ENCODE data around the gene PRDM16. TPM values are rescaled to one million over a fixed set of nuclear protein-coding genes. Genes with fewer than 3 reads are reported as not detected.

PRDM16 gene
- polyA plus RNA-seq, 1 donor (not counting 4 experiments of a cell fraction or from before 2014, with no cell fraction given) = 0.05 TPM

DNA sequence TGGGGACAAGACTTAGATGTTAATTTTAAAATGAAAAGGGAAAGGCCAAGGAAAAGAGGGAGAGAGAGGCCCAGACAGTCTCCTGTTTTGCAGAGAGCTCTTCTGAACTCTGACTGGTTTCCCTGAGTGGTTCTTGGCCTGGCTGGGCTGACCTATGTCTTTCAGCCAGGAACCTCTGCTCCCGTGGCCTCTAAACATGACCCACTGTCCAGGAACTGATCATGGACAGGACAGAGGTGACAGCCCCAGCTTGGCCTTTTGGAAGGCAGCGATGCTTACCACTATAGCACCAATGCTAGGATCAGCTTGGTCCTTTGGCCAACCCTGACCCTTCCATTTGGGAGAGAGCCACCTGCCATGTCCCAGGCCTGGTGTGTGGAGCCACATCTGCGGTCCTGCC lies 55.2 kb downstream of the PRDM16 start:
- DNase-seq (ENCODE audit: low read depth, low spot score) (no peak), FAIRE-seq (no peak)
- TF ChIP-seq CTCF (optimal IDR thresholded peaks at IDR 0.05 in 1 of 3, IDR thresholded peaks at IDR 0.05 in 1 of 3, conservative IDR thresholded peaks at IDR 0.05 in 1 of 3; ENCODE audit: extremely low read depth in 1 of 3, insufficient read depth in 2 of 3, low read length in 3 of 3) = no peak
- no peak for TF ChIP-seq EZH2 (IDR thresholded peaks at IDR 0.05; ENCODE audit: low read length)
- Histone ChIP-seq H2AFZ (ENCODE audit: control insufficient read depth, low read length) (no peak overlapping the region), H3K79me2 (ENCODE audit: control insufficient read depth, insufficient read depth, low read length) (no peaks in the 10 kb centered on the region), H3K4me2 (ENCODE audit: control insufficient read depth, extremely low read depth, insufficient read depth, low read depth, low read length) (no peak overlapping the region), H4K20me1 (ENCODE audit: control insufficient read depth, extremely low read depth, insufficient read depth, low read length) (no peaks in the 10 kb centered on the region), H3K4me1 (ENCODE audit: control insufficient read depth, extremely low read depth, insufficient read depth, low read length) (no peaks in the 10 kb centered on the region), H3K4me3 (ENCODE audit: control insufficient read depth in 2 of 3, extremely low read depth in 1 of 3, insufficient read depth in 2 of 3, low read depth in 1 of 3, low read length in 3 of 3) (no peak overlapping the region), H3K9me3 (ENCODE audit: control insufficient read depth, low read depth, low read length) (peaks cover 4% of the 10 kb centered on the region), H3K27ac (ENCODE audit: control insufficient read depth, insufficient read depth, low read length) (no peak overlapping the region), H3K27me3 (ENCODE audit: control insufficient read depth, extremely low read depth, insufficient read depth, low read length) (no peaks in the 10 kb centered on the region), H3K36me3 (ENCODE audit: control insufficient read depth in 2 of 2, extremely low read depth in 1 of 2, insufficient read depth in 2 of 2, low read length in 2 of 2) (no peaks in the 10 kb centered on the region), H3K9ac (ENCODE audit: control insufficient read depth, extremely low read depth, insufficient read depth, low read length) (no peak overlapping the region), H3K9me1 (ENCODE audit: control insufficient read depth, extremely low read depth, insufficient read depth, low read length) (no peaks in the 10 kb centered on the region)
- dilution Hi-C loops (cut with MboI; ENCODE audit: extremely low pct_ligation_motif_present, low sequenced_read_pairs) = no loop called here

GRCh38 chr1:3125078-3125477 lies 56.1 kb downstream of the PRDM16 start:
- Histone ChIP-seq H3K9me3 (ENCODE audit: control insufficient read depth, low read depth, low read length) (peaks cover 5% of the 10 kb centered on the region), H3K79me2 (ENCODE audit: control insufficient read depth, insufficient read depth, low read length) (no peaks in the 10 kb centered on the region), H3K36me3 (ENCODE audit: control insufficient read depth in 2 of 2, extremely low read depth in 1 of 2, insufficient read depth in 2 of 2, low read length in 2 of 2) (no peaks in the 10 kb centered on the region), H3K9me1 (ENCODE audit: control insufficient read depth, extremely low read depth, insufficient read depth, low read length) (no peaks in the 10 kb centered on the region), H3K4me1 (ENCODE audit: control insufficient read depth, extremely low read depth, insufficient read depth, low read length) (no peaks in the 10 kb centered on the region), H3K4me2 (ENCODE audit: control insufficient read depth, extremely low read depth, insufficient read depth, low read depth, low read length) (no peak overlapping the region), H3K27me3 (ENCODE audit: control insufficient read depth, extremely low read depth, insufficient read depth, low read length) (no peaks in the 10 kb centered on the region), H3K4me3 (ENCODE audit: control insufficient read depth in 2 of 3, extremely low read depth in 1 of 3, insufficient read depth in 2 of 3, low read depth in 1 of 3, low read length in 3 of 3) (no peak overlapping the region), H3K9ac (ENCODE audit: control insufficient read depth, extremely low read depth, insufficient read depth, low read length) (no peak overlapping the region), H4K20me1 (ENCODE audit: control insufficient read depth, extremely low read depth, insufficient read depth, low read length) (no peaks in the 10 kb centered on the region), H3K27ac (ENCODE audit: control insufficient read depth, insufficient read depth, low read length) (no peak overlapping the region), H2AFZ (ENCODE audit: control insufficient read depth, low read length) (no peak overlapping the region)
- FAIRE-seq (no peak), DNase-seq (ENCODE audit: low read depth, low spot score) (no peak)
- dilution Hi-C loops (cut with MboI; ENCODE audit: extremely low pct_ligation_motif_present, low sequenced_read_pairs) = no loop called here
- TF ChIP-seq EZH2 (IDR thresholded peaks at IDR 0.05; ENCODE audit: low read length) (no peak), CTCF (optimal IDR thresholded peaks at IDR 0.05 in 1 of 3, IDR thresholded peaks at IDR 0.05 in 1 of 3, conservative IDR thresholded peaks at IDR 0.05 in 1 of 3; ENCODE audit: extremely low read depth in 1 of 3, insufficient read depth in 2 of 3, low read length in 3 of 3) (no peak)
